ENCODE results near the gene CEP112.
A peak's percentile ranks its signal among the peaks of the same experiment; 100 is the strongest.

Gene CEP112

GRCh38 chr17:66203274-66204015, 11.5 kb upstream of the CEP112 start:
- no peak overlapping the region for H3K27ac ChIP-seq
- TF ChIP-seq, protein P1, sequence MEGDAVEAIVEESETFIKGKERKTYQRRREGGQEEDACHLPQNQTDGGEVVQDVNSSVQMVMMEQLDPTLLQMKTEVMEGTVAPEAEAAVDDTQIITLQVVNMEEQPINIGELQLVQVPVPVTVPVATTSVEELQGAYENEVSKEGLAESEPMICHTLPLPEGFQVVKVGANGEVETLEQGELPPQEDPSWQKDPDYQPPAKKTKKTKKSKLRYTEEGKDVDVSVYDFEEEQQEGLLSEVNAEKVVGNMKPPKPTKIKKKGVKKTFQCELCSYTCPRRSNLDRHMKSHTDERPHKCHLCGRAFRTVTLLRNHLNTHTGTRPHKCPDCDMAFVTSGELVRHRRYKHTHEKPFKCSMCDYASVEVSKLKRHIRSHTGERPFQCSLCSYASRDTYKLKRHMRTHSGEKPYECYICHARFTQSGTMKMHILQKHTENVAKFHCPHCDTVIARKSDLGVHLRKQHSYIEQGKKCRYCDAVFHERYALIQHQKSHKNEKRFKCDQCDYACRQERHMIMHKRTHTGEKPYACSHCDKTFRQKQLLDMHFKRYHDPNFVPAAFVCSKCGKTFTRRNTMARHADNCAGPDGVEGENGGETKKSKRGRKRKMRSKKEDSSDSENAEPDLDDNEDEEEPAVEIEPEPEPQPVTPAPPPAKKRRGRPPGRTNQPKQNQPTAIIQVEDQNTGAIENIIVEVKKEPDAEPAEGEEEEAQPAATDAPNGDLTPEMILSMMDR (conservative IDR thresholded peaks at IDR 0.05) = no peak

GRCh38 chr17:66200685-66201092, 8.8 kb upstream of the CEP112 start:
- H3K27ac ChIP-seq = peak overlapping the region; percentile 9; the same call in 1 of the 2 replicates
- TF ChIP-seq, protein P1 (conservative IDR thresholded peaks at IDR 0.05) = peak; percentile 92

GRCh38 chr17:66198242-66198641, 6.3 kb upstream of the CEP112 start:
- H3K27ac ChIP-seq = no peak overlapping the region
- TF ChIP-seq, protein P1 (conservative IDR thresholded peaks at IDR 0.05) = no peak

- TF ChIP-seq, protein P1 (conservative IDR thresholded peaks at IDR 0.05) = no peak
- peak overlapping the region; percentile 61; the same call in 1 of the 2 replicates for H3K27ac ChIP-seq
These were observed 400 bp upstream of the CEP112 start for GRCh38 chr17:66192378-66192687.

DNA sequence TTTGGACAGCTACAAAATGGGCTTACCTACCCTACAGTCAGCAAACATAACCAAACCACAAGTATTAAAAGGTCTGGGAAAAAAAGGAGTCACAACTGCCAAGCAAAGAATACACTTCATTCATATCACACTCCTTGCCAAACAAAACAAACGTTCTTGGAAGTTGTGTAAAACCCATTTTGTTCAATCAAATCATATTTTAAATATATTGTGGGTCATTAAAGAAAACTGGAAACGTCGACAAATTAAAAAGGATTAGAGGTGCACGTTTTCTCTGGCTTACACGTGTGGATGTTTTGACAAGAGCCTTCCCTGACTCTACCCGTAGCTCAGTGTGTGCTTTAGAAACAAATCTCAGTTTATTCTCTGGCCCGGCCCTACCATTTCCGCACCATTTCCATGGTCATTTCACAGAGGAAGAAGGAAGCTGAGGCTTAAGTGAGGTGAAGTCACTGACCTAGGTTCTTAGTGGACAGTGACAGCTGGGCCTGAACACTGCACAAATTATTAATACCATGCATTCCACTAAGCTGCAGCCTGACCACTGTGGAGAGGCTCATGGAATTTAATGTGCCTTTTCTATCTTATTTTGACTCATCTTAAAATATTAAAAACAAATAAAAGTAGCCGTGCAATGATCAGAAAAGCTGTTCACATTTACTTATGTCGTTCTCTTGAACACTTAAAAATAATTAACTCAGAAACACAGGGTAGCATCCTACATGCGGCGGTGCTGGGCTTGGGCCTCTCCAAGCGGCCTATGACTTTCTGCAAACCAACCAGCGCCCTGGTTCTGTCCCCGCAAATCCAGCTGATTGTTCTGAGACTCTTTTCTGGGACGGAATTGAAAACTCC, 968 bp downstream of the CEP112 start:
- TF ChIP-seq, protein P1 (conservative IDR thresholded peaks at IDR 0.05) = no peak
- H3K27ac ChIP-seq = peak overlapping the region; percentile 61

GRCh38 chr17:66187718-66188117, 4.2 kb downstream of the CEP112 start:
- H3K27ac ChIP-seq = no peak overlapping the region
- TF ChIP-seq, protein P1 (conservative IDR thresholded peaks at IDR 0.05) = no peak

DNA sequence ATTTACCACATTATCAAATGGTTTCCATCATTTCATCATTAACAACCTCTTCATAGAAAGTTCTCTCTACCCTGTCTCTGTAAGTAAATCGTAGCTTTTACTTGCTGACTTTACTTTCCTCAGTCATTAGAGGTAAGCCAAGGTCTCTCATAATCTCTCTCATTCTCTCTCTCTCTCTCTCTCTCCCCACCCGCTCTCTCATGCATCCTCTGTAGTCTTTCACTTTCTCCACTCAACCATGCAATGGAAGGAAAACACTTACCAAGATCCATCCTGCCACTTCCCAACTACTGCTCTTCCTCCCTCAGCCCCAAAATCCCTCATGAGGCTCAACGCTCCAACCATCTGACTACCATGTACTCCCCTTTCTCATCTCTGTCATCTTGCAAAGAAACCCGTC, 6.1 kb downstream of the CEP112 start:
- TF ChIP-seq, protein P1 (conservative IDR thresholded peaks at IDR 0.05) = no peak
- no peak overlapping the region for H3K27ac ChIP-seq

Measured in VCaP (cell line).